ENCODE data around the gene IQSEC1. TPM values are rescaled to one million over a fixed set of nuclear protein-coding genes. Genes with fewer than 3 reads are reported as not detected.

Gene IQSEC1
- total RNA-seq, 1 experiment from 2014 or later = 13.3 TPM

DNA sequence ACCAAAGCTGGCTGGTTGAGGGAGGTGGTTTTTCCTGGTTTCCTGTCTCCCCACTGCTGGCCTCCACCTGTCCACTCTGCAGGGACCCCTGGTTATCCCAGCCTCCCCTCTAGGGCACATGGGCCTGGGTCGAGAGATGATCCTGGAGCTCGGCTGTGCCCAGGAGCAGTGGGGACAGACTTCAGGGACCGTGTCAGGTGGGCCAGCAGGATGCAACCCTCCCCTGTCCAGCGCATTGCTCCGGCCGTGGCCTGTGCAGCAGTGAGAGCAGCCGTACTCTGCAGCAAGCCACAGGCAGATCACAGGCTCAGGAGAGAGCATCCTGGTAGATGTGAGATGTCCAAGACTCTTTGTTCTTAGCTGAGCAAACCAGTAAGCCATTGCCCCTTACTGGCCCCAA is 139.3 kb downstream of the IQSEC1 start:
- H3K36me3 Mint-ChIP-seq (ENCODE audit: insufficient read depth, unreplicated experiment) = peaks cover 4% of the 10 kb centered on the region
- no peaks in the 10 kb centered on the region for H3K4me1 Mint-ChIP-seq (ENCODE audit: low read depth, unreplicated experiment)
- CTCF ChIA-PET = no interaction called here
- no peaks in the 10 kb centered on the region for H3K27me3 Mint-ChIP-seq (ENCODE audit: unreplicated experiment)
- no peak overlapping the region for H3K27ac Mint-ChIP-seq (ENCODE audit: unreplicated experiment)
- no peaks in the 10 kb centered on the region for H3K9me3 Mint-ChIP-seq (ENCODE audit: low read depth, unreplicated experiment)
- no peak overlapping the region for H3K4me3 Mint-ChIP-seq (ENCODE audit: low read depth, unreplicated experiment)
- TF ChIP-seq, protein P1, sequence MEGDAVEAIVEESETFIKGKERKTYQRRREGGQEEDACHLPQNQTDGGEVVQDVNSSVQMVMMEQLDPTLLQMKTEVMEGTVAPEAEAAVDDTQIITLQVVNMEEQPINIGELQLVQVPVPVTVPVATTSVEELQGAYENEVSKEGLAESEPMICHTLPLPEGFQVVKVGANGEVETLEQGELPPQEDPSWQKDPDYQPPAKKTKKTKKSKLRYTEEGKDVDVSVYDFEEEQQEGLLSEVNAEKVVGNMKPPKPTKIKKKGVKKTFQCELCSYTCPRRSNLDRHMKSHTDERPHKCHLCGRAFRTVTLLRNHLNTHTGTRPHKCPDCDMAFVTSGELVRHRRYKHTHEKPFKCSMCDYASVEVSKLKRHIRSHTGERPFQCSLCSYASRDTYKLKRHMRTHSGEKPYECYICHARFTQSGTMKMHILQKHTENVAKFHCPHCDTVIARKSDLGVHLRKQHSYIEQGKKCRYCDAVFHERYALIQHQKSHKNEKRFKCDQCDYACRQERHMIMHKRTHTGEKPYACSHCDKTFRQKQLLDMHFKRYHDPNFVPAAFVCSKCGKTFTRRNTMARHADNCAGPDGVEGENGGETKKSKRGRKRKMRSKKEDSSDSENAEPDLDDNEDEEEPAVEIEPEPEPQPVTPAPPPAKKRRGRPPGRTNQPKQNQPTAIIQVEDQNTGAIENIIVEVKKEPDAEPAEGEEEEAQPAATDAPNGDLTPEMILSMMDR (IDR thresholded peaks at IDR 0.05; ENCODE audit: unreplicated experiment) = no peak
- BruUV-seq (replicated peaks) = no TSS peak
- intact Hi-C loops (cut with micrococcal nuclease; ENCODE audit: unreplicated experiment) = no loop called here
- no peak for DNase-seq

DNA sequence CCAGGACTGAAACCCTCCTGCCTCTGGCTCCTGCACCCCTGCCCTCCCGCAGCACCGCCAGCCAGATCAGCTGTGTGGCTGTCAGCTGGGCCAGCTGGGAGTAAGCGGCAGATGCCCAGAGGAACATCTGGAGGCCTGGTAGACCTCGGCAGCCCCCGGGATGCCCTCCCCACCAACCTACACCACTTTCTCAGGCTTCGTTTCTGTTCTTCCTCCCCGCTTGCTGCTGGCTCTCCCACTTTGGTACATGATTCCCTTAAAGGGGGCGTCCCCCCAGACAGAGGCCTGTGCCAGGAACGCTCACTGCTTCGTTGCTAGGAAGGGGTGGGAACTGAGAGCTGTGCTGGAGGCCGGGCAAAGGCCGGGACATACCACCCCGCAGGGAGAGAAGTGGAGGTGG is 140.5 kb downstream of the IQSEC1 start:
- CTCF ChIA-PET = no interaction called here
- TF ChIP-seq, protein P1 (IDR thresholded peaks at IDR 0.05; ENCODE audit: unreplicated experiment) = no peak
- no TSS peak for BruUV-seq (replicated peaks)
- DNase-seq = no peak
- H3K4me1 Mint-ChIP-seq (ENCODE audit: low read depth, unreplicated experiment) = no peaks in the 10 kb centered on the region
- intact Hi-C loops (cut with micrococcal nuclease; ENCODE audit: unreplicated experiment) = no loop called here
- peaks cover 4% of the 10 kb centered on the region for H3K36me3 Mint-ChIP-seq (ENCODE audit: insufficient read depth, unreplicated experiment)
- no peak overlapping the region for H3K4me3 Mint-ChIP-seq (ENCODE audit: low read depth, unreplicated experiment)
- no peak overlapping the region for H3K27ac Mint-ChIP-seq (ENCODE audit: unreplicated experiment)
- H3K27me3 Mint-ChIP-seq (ENCODE audit: unreplicated experiment) = no peaks in the 10 kb centered on the region
- H3K9me3 Mint-ChIP-seq (ENCODE audit: low read depth, unreplicated experiment) = no peaks in the 10 kb centered on the region

DNA sequence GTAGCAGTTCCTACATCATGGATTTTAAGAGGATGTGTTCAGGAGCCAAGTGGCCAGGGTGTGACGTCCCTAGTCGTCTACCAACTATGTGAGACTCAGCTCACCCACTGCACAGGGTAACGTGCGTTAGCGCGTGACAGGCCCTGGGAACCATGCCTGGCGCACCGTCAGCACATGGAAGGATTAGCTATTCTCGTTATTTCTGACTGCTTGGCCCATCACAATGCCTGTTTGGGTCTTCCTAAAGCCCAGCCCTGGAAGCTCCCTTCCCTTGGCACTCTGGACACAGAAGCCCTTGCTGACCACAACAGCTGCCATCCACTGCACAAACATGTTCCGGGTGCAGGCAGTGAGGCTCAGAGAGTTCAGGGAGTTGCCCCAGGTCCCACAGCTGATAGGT is 140.9 kb downstream of the IQSEC1 start:
- CTCF ChIA-PET = no interaction called here
- Mint-ChIP-seq H3K27ac (ENCODE audit: unreplicated experiment) (no peak overlapping the region), H3K36me3 (ENCODE audit: insufficient read depth, unreplicated experiment) (peaks cover 4% of the 10 kb centered on the region), H3K27me3 (ENCODE audit: unreplicated experiment) (no peaks in the 10 kb centered on the region), H3K4me1 (ENCODE audit: low read depth, unreplicated experiment) (no peaks in the 10 kb centered on the region), H3K9me3 (ENCODE audit: low read depth, unreplicated experiment) (no peaks in the 10 kb centered on the region), H3K4me3 (ENCODE audit: low read depth, unreplicated experiment) (no peak overlapping the region)
- BruUV-seq (replicated peaks) = no TSS peak
- DNase-seq = no peak
- TF ChIP-seq, protein P1 (IDR thresholded peaks at IDR 0.05; ENCODE audit: unreplicated experiment) = no peak
- intact Hi-C loops (cut with micrococcal nuclease; ENCODE audit: unreplicated experiment) = no loop called here

DNA sequence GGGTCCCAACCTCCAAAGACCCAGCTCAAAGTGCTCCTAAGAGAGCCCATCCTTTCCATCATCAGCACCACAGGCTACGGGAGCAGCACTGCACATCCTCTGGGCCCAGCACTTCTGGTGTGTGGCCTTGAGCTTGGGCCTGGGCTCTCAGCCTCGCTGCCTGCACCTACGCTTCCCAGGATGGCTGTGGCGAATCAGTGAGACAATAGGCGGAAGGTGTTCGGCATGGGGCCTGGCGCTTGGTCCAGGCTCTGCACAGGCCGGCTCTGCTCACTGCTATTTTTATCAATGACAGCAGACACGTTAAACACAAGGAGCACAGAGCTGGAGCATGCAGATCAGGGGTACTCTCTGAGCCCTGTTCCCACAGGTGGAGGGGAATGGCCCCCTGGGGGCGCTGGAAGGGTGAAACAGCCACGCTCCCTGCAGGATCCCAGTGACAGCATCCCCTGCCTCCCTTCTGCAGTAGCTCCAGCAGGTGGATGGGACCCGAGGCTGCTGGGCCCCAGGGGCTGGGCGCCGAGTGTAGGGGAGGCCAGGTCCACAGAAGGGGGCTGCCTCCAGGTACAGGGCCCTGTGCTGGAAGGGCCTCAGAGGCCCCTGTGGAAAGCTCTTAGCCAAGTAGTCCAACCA is 141.8 kb downstream of the IQSEC1 start:
- no peak overlapping the region for H3K27ac Mint-ChIP-seq (ENCODE audit: unreplicated experiment)
- TF ChIP-seq, protein P1 (IDR thresholded peaks at IDR 0.05; ENCODE audit: unreplicated experiment) = no peak
- H3K4me1 Mint-ChIP-seq (ENCODE audit: low read depth, unreplicated experiment) = no peaks in the 10 kb centered on the region
- H3K36me3 Mint-ChIP-seq (ENCODE audit: insufficient read depth, unreplicated experiment) = peaks cover 4% of the 10 kb centered on the region
- BruUV-seq (replicated peaks) = no TSS peak
- intact Hi-C loops (cut with micrococcal nuclease; ENCODE audit: unreplicated experiment) = no loop called here
- CTCF ChIA-PET = no interaction called here
- H3K4me3 Mint-ChIP-seq (ENCODE audit: low read depth, unreplicated experiment) = no peak overlapping the region
- no peak for DNase-seq
- H3K9me3 Mint-ChIP-seq (ENCODE audit: low read depth, unreplicated experiment) = no peaks in the 10 kb centered on the region
- no peaks in the 10 kb centered on the region for H3K27me3 Mint-ChIP-seq (ENCODE audit: unreplicated experiment)
